HG02884 (cell line): ENCODE data around the gene ANO2.

Experiments
- ATAC-seq: cut with Tn5 transposase; IDR thresholded peaks from one replicate; pipeline ENCODE4 v1.9.1; 2021; ENCODE audit warnings: mild to moderate bottlenecking, moderate library complexity; ENCODE audit not compliant: unreplicated experiment

Gene ANO2

GRCh38 chr12:5733916-5734315, 211.1 kb downstream of the ANO2 start:
- no peak for ATAC-seq

- ATAC-seq: no peak
Observed at GRCh38 chr12:5733136-5733755, 211.8 kb downstream of the ANO2 start.

DNA sequence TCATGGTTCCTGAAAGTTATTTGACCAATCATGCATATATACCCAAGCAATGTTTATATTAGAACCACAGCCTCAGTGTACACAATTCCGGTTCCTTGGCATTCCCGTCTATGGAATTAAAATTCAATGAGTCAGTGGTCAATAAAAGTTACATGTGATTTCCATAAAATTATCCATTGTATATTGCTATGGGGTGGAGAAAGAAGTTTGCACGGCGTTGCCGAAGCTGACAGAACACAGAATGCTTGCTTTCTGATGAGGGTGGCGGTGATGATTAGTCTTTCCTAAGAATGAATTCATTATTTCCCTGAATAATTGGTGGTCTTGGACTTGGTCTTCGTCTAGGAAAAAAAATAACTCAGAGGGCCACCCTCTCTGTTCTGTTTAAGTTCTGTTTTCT, 214.1 kb downstream of the ANO2 start:
- ATAC-seq: no peak

DNA sequence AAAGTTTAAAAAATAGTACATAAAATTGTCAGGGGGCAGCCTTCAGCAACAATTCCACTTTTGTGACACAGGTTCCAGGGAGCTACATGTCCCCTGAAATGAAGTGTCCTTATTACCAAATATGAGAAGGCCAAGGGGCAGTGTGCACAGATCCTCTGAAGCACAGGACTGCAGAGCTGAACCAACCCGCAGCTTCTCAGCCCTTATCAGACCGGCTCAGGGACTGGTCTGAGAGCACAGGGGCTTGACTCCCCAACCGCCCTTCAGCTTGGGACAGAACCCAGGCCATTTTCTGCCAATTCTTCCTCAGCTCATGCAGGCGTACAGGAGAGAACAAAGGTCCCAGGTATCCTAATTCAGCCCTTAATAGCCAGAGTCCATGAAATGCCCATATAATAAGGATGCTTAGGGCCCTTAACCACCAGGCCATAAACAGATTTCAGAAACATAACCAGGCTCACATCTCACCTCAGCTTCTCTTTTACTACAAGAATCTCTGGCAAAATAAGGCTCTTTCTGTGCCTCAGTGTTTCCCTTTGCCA, 221.3 kb downstream of the ANO2 start:
- no peak for ATAC-seq

- no peak for ATAC-seq
Observed at GRCh38 chr12:5723071-5723470, 222.0 kb downstream of the ANO2 start.

- no peak for ATAC-seq
Observed at GRCh38 chr12:5720381-5721005, 224.6 kb downstream of the ANO2 start.

DNA sequence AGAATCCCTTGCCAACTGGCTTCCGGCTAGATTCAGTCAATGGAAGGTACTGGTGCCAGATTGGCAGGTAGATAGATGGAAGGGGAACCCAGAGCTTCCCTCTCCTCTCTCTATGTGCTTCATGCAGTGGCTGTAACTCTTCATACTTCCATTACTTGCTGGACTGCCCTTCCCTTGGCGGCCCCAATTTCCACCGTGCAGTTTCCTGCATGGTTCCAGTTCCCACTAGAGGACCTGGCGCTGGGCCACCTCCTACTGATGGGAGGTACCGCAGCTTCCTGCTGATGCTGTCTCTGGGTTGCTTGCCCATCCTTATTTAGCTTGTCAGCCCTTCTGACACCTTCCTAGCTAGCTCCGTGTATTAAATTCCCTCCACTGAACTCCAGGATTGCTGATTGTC, 226.4 kb downstream of the ANO2 start:
- no peak for ATAC-seq

- ATAC-seq: no peak
Observed at GRCh38 chr12:5718073-5718472, 227.0 kb downstream of the ANO2 start.

GRCh38 chr12:5716976-5717375, 228.1 kb downstream of the ANO2 start:
- no peak for ATAC-seq

DNA sequence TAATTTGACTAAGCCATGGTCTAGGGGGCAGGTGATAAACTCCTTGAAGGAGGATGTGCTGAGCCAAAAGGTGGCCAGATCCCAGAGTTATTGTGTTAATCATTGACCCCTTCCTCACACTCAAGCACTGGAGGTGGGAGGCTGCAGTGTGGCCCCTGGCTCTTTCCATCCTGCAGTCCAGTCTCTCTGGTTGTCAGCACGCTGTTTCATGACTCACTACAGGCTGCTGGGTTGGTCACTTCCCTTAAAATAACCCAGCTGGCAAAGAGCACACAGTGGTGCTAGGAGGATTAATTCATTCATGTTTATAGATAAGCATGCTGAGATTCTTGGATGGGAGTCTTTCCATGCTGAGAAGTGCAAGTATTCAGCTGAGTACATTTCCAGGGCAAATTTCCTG, 228.9 kb downstream of the ANO2 start:
- no peak for ATAC-seq

DNA sequence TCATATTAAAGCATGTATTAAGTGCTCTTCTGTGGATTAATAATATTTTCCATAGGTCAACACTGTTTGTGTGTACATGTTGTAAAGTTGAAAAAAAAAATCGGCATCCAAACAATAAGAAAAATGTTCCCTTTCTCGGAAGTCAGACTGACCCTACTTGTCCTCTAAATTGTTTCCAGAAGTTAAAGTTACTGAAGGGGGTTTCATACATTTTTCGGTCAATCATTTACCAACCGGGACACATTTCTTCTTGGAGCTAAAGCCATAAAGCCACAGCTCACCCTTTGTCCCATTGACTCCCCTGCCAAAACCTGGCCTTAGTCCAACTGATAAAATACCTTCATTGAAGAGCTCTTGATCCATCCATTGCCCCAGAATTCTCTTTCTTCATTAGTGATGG, 230.0 kb downstream of the ANO2 start:
- ATAC-seq: no peak

- no peak for ATAC-seq
Observed at GRCh38 chr12:5713599-5714081, 231.4 kb downstream of the ANO2 start.

DNA sequence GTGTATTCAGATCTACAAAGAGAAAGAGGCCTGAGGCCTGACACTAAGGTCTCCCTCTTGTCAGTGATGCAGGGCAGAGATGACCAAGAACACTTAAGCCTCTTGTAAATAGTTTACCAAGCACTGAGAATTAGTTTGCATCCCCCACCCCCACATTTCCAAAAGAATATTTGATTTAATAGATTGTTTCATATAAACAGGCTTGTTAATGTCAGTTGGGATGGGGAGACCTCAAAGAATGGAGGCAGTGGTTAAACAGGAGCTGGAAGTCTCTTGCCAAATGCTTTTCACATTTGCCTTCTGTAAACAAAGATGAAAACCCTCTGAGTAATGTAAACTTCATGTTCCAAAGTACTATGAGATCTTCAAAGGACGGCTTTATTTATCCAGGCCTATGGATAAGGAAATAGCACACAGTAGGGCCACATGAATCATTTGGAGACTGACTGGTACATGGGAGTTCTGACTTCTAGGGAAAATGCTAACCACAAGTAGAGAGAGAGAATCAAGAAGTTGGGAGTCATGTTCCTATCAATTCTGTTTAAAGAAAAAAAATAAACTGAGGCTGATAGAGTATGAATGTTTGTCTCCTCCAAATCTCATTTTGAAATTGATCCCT, 234.7 kb downstream of the ANO2 start:
- ATAC-seq: no peak

DNA sequence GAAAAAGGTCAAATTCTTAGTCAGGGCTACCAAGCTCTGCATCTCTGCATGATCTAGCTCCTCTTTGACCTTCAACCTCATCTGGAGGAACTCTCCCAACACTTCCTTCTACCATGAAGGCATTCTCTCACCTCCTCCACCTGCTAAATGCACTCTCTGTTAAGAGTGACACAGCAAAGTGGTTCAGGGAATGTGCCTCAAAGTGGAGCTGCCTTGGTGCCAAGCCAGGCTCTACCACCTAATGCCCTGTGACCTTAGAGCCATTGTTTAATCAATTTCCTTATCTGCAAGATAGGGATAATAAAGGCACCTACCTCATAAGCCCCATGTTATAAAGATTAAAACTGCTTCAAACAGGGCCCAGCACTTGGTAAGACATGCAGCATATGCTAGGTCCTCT, 236.7 kb downstream of the ANO2 start:
- ATAC-seq: no peak

GRCh38 chr12:5706247-5706646, 238.8 kb downstream of the ANO2 start:
- no peak for ATAC-seq

- ATAC-seq: no peak
Observed at GRCh38 chr12:5705791-5706190, 239.3 kb downstream of the ANO2 start.

DNA sequence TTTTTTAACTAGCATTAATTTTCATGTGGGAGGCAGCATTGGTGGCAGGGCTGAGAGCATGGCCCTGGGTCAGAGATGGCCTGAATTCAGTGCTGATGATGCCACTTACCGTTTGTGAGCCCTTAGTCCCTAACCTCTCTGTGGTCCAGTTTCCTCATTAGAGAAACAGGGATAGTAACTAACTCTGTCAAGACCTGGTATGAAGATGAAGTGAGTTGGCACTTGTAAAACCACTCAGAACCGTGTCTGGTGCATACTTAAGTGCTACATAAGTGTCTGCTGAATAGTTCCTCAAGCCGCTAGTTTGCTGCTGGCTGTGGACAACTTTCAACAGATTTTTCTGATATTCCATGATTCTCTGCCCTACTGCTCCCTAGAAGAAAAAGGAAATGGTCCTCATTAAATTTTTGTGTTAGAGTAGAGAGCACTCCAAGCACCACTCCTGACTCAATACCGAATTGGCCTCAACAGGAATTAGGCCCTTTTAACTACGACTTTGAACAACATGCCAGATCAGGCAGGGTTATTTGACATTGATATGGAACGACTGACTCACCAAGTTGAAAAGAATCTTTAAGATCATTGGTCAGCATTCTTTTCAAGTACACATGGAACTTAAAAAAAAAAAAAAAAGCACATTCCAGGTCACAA, 250.2 kb downstream of the ANO2 start:
- ATAC-seq: no peak

- no peak for ATAC-seq
Observed at GRCh38 chr12:5692850-5693249, 252.2 kb downstream of the ANO2 start.

DNA sequence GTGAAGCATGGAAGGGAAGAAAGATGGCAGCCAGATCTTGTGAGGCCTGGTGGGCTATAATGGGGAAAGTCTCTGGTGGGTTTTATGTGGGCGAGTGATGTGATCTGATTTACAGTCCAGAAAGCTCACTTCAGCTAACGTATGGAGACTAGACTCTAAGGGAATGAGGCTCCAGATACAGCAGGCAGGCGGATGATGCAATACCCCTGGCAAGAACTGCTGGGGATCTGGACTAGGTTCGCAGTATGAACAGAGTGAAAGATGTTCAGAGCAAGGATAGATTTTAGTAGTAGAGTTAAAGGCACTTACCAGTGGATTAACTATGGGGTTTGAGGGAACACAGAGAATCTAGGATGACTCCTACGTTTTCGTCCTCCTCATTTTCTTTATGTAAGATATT, 253.1 kb downstream of the ANO2 start:
- no peak for ATAC-seq

DNA sequence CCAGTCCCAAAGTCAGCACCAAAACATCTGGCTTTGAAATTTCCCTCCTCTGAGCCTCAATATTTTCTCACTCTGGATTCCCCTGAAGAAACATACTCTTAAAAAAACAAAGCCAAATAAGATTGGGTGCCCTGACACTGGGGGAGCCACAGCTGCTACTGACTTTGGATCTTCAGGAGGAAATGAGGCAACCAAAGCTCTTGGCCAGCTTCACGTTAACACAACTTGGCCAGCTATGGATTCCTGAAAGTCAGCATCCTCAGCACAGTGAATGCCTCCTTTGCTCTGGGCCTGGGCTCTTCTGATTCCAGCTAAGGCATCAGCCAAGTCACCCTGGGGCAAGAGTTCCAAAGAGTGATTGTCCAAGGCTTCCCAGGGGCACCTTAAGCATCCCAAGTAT, 254.8 kb downstream of the ANO2 start:
- ATAC-seq: no peak

- ATAC-seq: no peak
Observed at GRCh38 chr12:5689773-5690172, 255.3 kb downstream of the ANO2 start.

DNA sequence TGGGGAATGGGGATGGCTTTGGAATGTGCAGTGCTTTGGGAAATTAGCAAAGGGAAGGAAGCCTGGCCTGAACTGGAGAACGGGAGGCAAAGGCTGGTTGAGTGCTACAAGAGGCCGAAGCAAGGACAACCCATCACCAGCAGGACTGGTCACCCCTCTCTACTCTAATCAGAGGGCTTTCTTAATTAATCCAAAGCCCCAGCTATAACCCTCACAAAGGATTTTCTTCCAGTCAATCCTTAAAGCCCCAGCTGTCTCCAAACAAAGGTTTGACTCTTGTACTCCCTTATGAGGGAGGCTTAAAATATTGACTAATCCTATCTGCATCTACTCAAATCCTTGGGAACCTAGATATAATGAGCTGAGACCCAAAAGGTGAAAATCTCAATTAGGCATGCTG, 256.8 kb downstream of the ANO2 start:
- ATAC-seq: no peak
